A673 (cell line): ENCODE measurements around the gene SPATA24. TPM values are rescaled to one million over a fixed set of nuclear protein-coding genes. Genes with fewer than 3 reads are reported as not detected.

Experiments
- BruUV-seq: library from RNA; stranded (reverse); fragments of 400-500 nt; replicated peaks from 2 replicates; lab custom pipeline; 2021; lab: Mats Ljungman, UMichigan
- CTCF ChIA-PET: fragments of 300-600 bp; sonication (Branson Sonifier 250); formaldehyde crosslinking; loops from one replicate; lab custom pipeline; 2022; ENCODE audit warnings: antibody characterized with exemption; lab: Charles Lee
- POLR2A ChIA-PET: fragments of 300-600 bp; sonication (Branson Sonifier 250); formaldehyde crosslinking; loops from one replicate; lab custom pipeline; 2022; ENCODE audit warnings: antibody characterized with exemption; ENCODE audit not compliant: low non-redundant PET; lab: Charles Lee
- DNase-seq: peaks from one replicate; pipeline ENCODE4 v3.0.0-alpha.2; 2015; ENCODE audit warnings: low spot score
- H3K27ac ChIP-seq: fragments of 200-600 bp; sonication (generic); 2 replicates; pipeline ENCODE4 v1.5.1; 2016; ENCODE audit warnings: mixed run types, low read depth, mild to moderate bottlenecking, mixed read lengths, antibody characterized with exemption, low read length; ENCODE audit not compliant: poor library complexity, severe bottlenecking
- H3K27me3 ChIP-seq: fragments of 200-600 bp; sonication (generic); replicated peaks from 2 replicates; pipeline ENCODE4 v1.6.1; 2017; ENCODE audit warnings: mixed run types, low read depth, mild to moderate bottlenecking, mixed read lengths, antibody characterized with exemption, low read length; ENCODE audit not compliant: insufficient read depth, poor library complexity
- H3K36me3 ChIP-seq: fragments of 200-600 bp; sonication (generic); 2 replicates; pipeline ENCODE4 v1.6.1; 2016; ENCODE audit warnings: mixed run types, mild to moderate bottlenecking, mixed read lengths, antibody characterized with exemption, low read length; ENCODE audit not compliant: insufficient read depth, poor library complexity, severe bottlenecking
- H3K4me1 ChIP-seq: fragments of 200-600 bp; sonication (generic); 2 replicates; pipeline ENCODE4 v1.6.1; 2017; ENCODE audit warnings: mixed run types, mild to moderate bottlenecking, mixed read lengths, antibody characterized with exemption, low read length; ENCODE audit not compliant: insufficient read depth, poor library complexity, severe bottlenecking
- H3K4me3 ChIP-seq: fragments of 200-600 bp; sonication (generic); 2 replicates; pipeline ENCODE4 v1.5.1; 2016; ENCODE audit warnings: low read depth, mixed run types, mild to moderate bottlenecking, mixed read lengths, low read length; ENCODE audit not compliant: poor library complexity, severe bottlenecking
- H3K9me3 ChIP-seq: fragments of 200-600 bp; sonication (generic); 2 replicates; pipeline ENCODE4 v1.6.1; 2016; ENCODE audit warnings: mixed run types, low read depth, mild to moderate bottlenecking, mixed read lengths, antibody characterized with exemption, low read length; ENCODE audit not compliant: poor library complexity, severe bottlenecking
- CTCF ChIP-seq: fragments of 300-800, 200-600 bp; sonication (generic); conservative IDR thresholded peaks from 2 replicates; pipeline ENCODE4 v1.5.1; 2017; ENCODE audit warnings: low read depth, mild to moderate bottlenecking, antibody characterized with exemption, low read length, moderate library complexity, mixed read lengths
- EZH2 ChIP-seq: fragments of 200-600 bp; sonication (generic); IDR thresholded peaks from 2 replicates; pipeline ENCODE4 v1.6.1; 2017; ENCODE audit warnings: borderline replicate concordance, low read depth, mild to moderate bottlenecking, mixed read lengths, antibody characterized with exemption, low read length; ENCODE audit not compliant: poor library complexity, severe bottlenecking
- intact Hi-C: fragments of 100-400 bp; cut with micrococcal nuclease; formaldehyde crosslinking; loops from one replicate; pipeline ENCODE4 v1.10.0; 2022; ENCODE audit not compliant: unreplicated experiment
- total RNA-seq: library from RNA; stranded (reverse); gene quantifications from 2 replicates; pipeline ENCODE4 v1.2.3, GENCODE V29; 2021

The SPATA24 gene
- total RNA-seq, 1 experiment from 2014 or later, result 4.2 TPM

DNA sequence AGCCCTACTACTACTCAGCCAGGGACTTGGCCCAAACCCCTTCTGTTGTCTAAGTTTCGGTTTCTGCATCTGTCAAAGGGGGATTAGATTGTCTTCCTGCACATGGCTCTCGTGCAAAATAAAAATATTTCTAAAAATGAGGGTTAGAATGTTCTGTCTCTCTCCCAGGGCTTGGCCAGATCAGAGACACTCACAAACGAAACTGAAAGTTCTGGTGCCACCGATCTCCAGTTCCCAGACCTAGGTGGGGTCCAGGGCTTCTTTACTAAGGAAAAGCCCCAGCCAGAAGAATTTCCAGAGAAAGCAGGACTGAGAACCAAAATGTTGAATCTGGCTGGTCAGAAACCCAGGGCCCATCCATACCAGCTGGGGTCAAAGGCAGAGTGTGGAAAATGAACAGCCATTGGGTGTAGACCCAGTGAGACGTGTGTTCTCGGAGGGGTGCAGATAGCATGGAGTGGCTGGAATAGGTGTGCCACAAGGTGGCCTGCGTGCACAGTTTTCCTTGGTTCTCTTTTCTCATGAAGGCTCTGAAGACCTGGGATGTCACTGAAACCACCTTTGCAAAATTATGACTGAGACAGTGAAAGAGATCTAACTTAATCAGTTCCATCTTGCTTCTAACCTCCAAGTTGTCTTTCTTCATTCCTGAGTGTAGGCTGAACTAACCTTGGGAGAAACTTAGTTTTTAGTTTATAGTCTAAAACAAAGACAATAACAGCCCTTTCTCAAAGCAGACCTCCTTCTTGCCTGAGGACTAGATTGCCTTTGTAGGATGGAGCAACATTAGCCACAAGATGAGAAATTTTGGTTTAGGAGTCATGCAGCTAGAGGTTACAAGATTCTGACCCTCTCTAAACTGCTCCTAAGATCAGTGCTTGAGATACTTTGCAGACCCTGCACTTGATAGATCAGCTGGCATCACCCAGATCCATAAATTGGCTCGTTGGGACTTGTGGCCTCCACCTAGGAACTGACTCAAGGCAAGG is 18.5 kb downstream of the SPATA24 start:
- Histone ChIP-seq H3K4me1 (peaks cover 13% of the 10 kb centered on the region), H3K27ac (no peak overlapping the region), H3K36me3 (no peaks in the 10 kb centered on the region), H3K27me3 (no peaks in the 10 kb centered on the region), H3K4me3 (no peak overlapping the region), H3K9me3 (no peaks in the 10 kb centered on the region)
- ChIA-PET POLR2A (no interaction called here), CTCF (no interaction called here)
- BruUV-seq, result no TSS peak
- TF ChIP-seq EZH2 (no peak), CTCF (no peak)
- intact Hi-C loops, result no loop called here
- DNase-seq, result no peak

DNA sequence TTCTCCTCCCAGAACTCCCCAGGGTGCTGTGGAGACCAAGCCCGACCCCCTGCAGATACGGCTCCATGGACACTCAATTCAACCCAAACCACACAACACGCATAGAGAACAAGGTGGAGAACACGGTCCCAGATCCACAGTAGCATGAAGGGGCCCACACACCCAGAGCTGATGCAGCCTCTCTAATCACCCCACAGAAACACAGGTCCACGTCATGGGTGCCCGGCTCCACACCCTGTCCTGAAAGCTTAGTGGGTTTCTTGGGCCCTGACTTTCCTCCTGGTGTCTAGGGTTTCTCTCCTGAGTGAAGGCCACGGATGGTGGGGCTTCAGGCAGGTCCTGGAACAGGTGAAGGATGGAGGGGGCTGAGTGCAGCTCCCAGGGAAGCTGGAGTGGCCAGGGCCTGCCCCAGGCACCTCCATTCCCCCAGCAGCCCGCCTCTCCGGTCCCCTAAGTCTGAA is 19.3 kb downstream of the SPATA24 start:
- POLR2A ChIA-PET, result no interaction called here
- Histone ChIP-seq H3K36me3 (no peaks in the 10 kb centered on the region), H3K4me3 (no peak overlapping the region), H3K4me1 (peaks cover 13% of the 10 kb centered on the region), H3K27ac (no peak overlapping the region), H3K9me3 (no peaks in the 10 kb centered on the region), H3K27me3 (no peaks in the 10 kb centered on the region)
- intact Hi-C loops, result no loop called here
- no TSS peak for BruUV-seq
- TF ChIP-seq CTCF (no peak), EZH2 (no peak)
- no peak for DNase-seq
- CTCF ChIA-PET, result no interaction called here

- POLR2A ChIA-PET, result no interaction called here
- CTCF ChIA-PET, result no interaction called here
- intact Hi-C loops, result no loop called here
- no peak for DNase-seq
- TF ChIP-seq EZH2 (no peak), CTCF (no peak)
- BruUV-seq, result no TSS peak
- Histone ChIP-seq H3K27ac (no peak overlapping the region), H3K4me1 (peaks cover 13% of the 10 kb centered on the region), H3K9me3 (no peaks in the 10 kb centered on the region), H3K27me3 (no peaks in the 10 kb centered on the region), H3K4me3 (no peak overlapping the region), H3K36me3 (no peaks in the 10 kb centered on the region)
These were observed 19.8 kb downstream of the SPATA24 start for GRCh38 chr5:139383993-139384590.
